GM23338 (cell line): Measurements from ENCODE around the gene GLI3.

Source experiments
- CREB1 ChIP-seq: fragments of 250-450 bp; sonication (Bioruptor Pico); IDR thresholded peaks from 2 replicates; pipeline ENCODE4 v1.5.0; 2020; ENCODE audit warnings: low read depth, mild to moderate bottlenecking, moderate library complexity
- CTCF ChIP-seq, 2 experiments: fragments of 200-600 bp in 1 of 2; sonication (generic) in 1 of 2; conservative IDR thresholded peaks; 2 replicates each; pipeline versions ENCODE4 v1.5.1 to v1.6.1; 2016 to 2017; ENCODE audit warnings: antibody characterized with exemption in 2 of 2, low read depth in 2 of 2, mild to moderate bottlenecking in 2 of 2, moderate library complexity in 1 of 2
- ETS1 ChIP-seq: IDR thresholded peaks from 2 replicates; pipeline ENCODE4 v1.6.1; 2016; ENCODE audit warnings: antibody characterized with exemption
- EZH2 ChIP-seq: fragments of 200-600 bp; sonication (generic); IDR thresholded peaks from one replicate; pipeline ENCODE4 v1.8.0; 2017; ENCODE audit warnings: antibody characterized with exemption, mild to moderate bottlenecking, low read depth; ENCODE audit not compliant: unreplicated experiment
- EZH2phosphoT487 ChIP-seq: fragments of 200-600 bp; sonication (generic); IDR thresholded peaks from one replicate; pipeline ENCODE4 v1.8.1; 2018; ENCODE audit warnings: antibody characterized with exemption; ENCODE audit not compliant: unreplicated experiment
- JUNB ChIP-seq: IDR thresholded peaks from one replicate; pipeline ENCODE4 v1.6.1; 2016; ENCODE audit warnings: antibody characterized with exemption; ENCODE audit not compliant: unreplicated experiment
- NANOG ChIP-seq: IDR thresholded peaks from 2 replicates; pipeline ENCODE4 v1.6.1; 2016; ENCODE audit warnings: antibody characterized with exemption, borderline replicate concordance
- POLR2AphosphoS5 ChIP-seq: IDR thresholded peaks from 2 replicates; pipeline ENCODE4 v1.6.1; 2016; ENCODE audit warnings: antibody characterized with exemption, low read depth
- REST ChIP-seq: IDR thresholded peaks from one replicate; pipeline ENCODE4 v1.6.1; 2018; ENCODE audit warnings: antibody characterized with exemption; ENCODE audit not compliant: unreplicated experiment
- STAT1 ChIP-seq: IDR thresholded peaks from one replicate; pipeline ENCODE4 v1.6.1; 2016; ENCODE audit warnings: antibody characterized with exemption; ENCODE audit not compliant: unreplicated experiment
- ZNF114 ChIP-seq: fragments of 250-450 bp; sonication (Bioruptor Pico); IDR thresholded peaks from 2 replicates; pipeline ENCODE4 v1.5.0; 2020; ENCODE audit warnings: mild to moderate bottlenecking, moderate library complexity
- ZNF331 ChIP-seq: fragments of 250-450 bp; sonication (Bioruptor Pico); IDR thresholded peaks from 2 replicates; pipeline ENCODE4 v1.5.0; 2020; ENCODE audit warnings: low read depth, mild to moderate bottlenecking, moderate library complexity
- ZNF462 ChIP-seq: fragments of 250-450 bp; sonication (Bioruptor Pico); IDR thresholded peaks from 2 replicates; pipeline ENCODE4 v1.5.0; 2020; ENCODE audit warnings: mild to moderate bottlenecking, moderate library complexity

- TF ChIP-seq ZNF114 (no peak), CTCF (conservative IDR thresholded peaks at IDR 0.05; ENCODE audit: low read depth in 2 of 2) (no peak), EZH2phosphoT487 (no peak), REST (no peak), NANOG (no peak), POLR2AphosphoS5 (no peak), CREB1 (CRISPR knock-in tag) (no peak), EZH2 (no peak), ETS1 (no peak), JUNB (no peak), ZNF462 (CRISPR knock-in tag) (no peak), STAT1 (no peak), ZNF331 (CRISPR knock-in tag) (no peak)
These were observed 318.4 kb downstream of the GLI3 start for GRCh38 chr7:41918597-41918996.
